SU-DHL-6 (cell line): ENCODE data around the gene ROCK2.

Source experiments
- EZH2phosphoT487 ChIP-seq: fragments of 200-600 bp; sonication (generic), shearing (Covaris generic); conservative IDR thresholded peaks from 2 replicates; pipeline ENCODE4 v1.6.1; 2018; ENCODE audit warnings: mild to moderate bottlenecking, antibody characterized with exemption, low read length, moderate library complexity, mixed read lengths
- TF ChIP-seq, protein P1 (sequence below): fragments of 200-600 bp; sonication (generic); IDR thresholded peaks from one replicate; pipeline ENCODE4 v1.5.1; 2017; ENCODE audit warnings: antibody characterized with exemption, mild to moderate bottlenecking, low read length, moderate library complexity; ENCODE audit not compliant: insufficient read depth, poor library complexity, severe bottlenecking

GRCh38 chr2:11187083-11187619 is 157.3 kb downstream of the ROCK2 start:
- TF ChIP-seq, protein P1, sequence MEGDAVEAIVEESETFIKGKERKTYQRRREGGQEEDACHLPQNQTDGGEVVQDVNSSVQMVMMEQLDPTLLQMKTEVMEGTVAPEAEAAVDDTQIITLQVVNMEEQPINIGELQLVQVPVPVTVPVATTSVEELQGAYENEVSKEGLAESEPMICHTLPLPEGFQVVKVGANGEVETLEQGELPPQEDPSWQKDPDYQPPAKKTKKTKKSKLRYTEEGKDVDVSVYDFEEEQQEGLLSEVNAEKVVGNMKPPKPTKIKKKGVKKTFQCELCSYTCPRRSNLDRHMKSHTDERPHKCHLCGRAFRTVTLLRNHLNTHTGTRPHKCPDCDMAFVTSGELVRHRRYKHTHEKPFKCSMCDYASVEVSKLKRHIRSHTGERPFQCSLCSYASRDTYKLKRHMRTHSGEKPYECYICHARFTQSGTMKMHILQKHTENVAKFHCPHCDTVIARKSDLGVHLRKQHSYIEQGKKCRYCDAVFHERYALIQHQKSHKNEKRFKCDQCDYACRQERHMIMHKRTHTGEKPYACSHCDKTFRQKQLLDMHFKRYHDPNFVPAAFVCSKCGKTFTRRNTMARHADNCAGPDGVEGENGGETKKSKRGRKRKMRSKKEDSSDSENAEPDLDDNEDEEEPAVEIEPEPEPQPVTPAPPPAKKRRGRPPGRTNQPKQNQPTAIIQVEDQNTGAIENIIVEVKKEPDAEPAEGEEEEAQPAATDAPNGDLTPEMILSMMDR = no peak
- no peak for TF ChIP-seq EZH2phosphoT487
